HG03342 (cell line): ENCODE results near the gene ARL2BP.
"Not testable (repeated sequence)": the region's sequence is repeated elsewhere in the genome, so short reads cannot be mapped to it uniquely, and the experiment has no call there.

Experiments used
- ATAC-seq: cut with Tn5 transposase; IDR thresholded peaks from one replicate; pipeline ENCODE4 v1.9.1; 2021; ENCODE audit warnings: mild to moderate bottlenecking, moderate library complexity; ENCODE audit not compliant: unreplicated experiment

ARL2BP gene

GRCh38 chr16:57244767-57245471, at the start of gene ARL2BP:
Gene ARL2BP (plus strand): TSS chr16:57245259. CDS start chr16:57245368, 109 bp downstream.
- ATAC-seq: peak; percentile 94

GRCh38 chr16:57196286-57196685, 48.8 kb upstream of the ARL2BP start:
- no peak for ATAC-seq

GRCh38 chr16:57196753-57197152, 48.3 kb upstream of the ARL2BP start:
- ATAC-seq: no peak

- not testable (repeated sequence) for ATAC-seq
Observed at GRCh38 chr16:57200321-57200720, 44.7 kb upstream of the ARL2BP start.

- not testable (repeated sequence) for ATAC-seq
Observed at GRCh38 chr16:57200926-57201325, 44.1 kb upstream of the ARL2BP start.

- no peak for ATAC-seq
Observed at GRCh38 chr16:57202095-57202886, 42.8 kb upstream of the ARL2BP start.

GRCh38 chr16:57203451-57203850, 41.6 kb upstream of the ARL2BP start:
- no peak for ATAC-seq

- ATAC-seq: no peak
Observed at GRCh38 chr16:57204675-57205074, 40.4 kb upstream of the ARL2BP start.

GRCh38 chr16:57208926-57209325, 36.1 kb upstream of the ARL2BP start:
- no peak for ATAC-seq

- ATAC-seq: no peak
Observed at GRCh38 chr16:57209780-57210179, 35.3 kb upstream of the ARL2BP start.

- ATAC-seq: no peak
Observed at GRCh38 chr16:57213462-57213861, 31.6 kb upstream of the ARL2BP start.

GRCh38 chr16:57216968-57217367, 28.1 kb upstream of the ARL2BP start:
- no peak for ATAC-seq

GRCh38 chr16:57223057-57223456, 22.0 kb upstream of the ARL2BP start:
- no peak for ATAC-seq

- ATAC-seq: no peak
Observed at GRCh38 chr16:57224651-57225335, 20.3 kb upstream of the ARL2BP start.

- no peak for ATAC-seq
Observed at GRCh38 chr16:57225978-57226377, 19.1 kb upstream of the ARL2BP start.

GRCh38 chr16:57226701-57227621, 18.1 kb upstream of the ARL2BP start:
- ATAC-seq: no peak

- no peak for ATAC-seq
Observed at GRCh38 chr16:57229079-57229478, 16.0 kb upstream of the ARL2BP start.

GRCh38 chr16:57231821-57232350, 13.2 kb upstream of the ARL2BP start:
- no peak for ATAC-seq

- no peak for ATAC-seq
Observed at GRCh38 chr16:57233944-57234706, 10.9 kb upstream of the ARL2BP start.

GRCh38 chr16:57234707-57235092, 10.4 kb upstream of the ARL2BP start:
- no peak for ATAC-seq
